ENCODE measurements around the gene MDFI. TPM values are rescaled to one million over a fixed set of nuclear protein-coding genes. Genes with fewer than 3 reads are reported as not detected.

Gene MDFI
- polyA plus RNA-seq, 2 of the 4 experiments (the other 2 are of a cell fraction) = 0.06 to 0.30 TPM

GRCh38 chr6:41687501-41688175 is 49.4 kb downstream of the MDFI start:
- FAIRE-seq = no peak
- H3K9me3 ChIP-seq = no peaks in the 10 kb centered on the region
- POLR2A ChIA-PET = no interaction called here
- no peak for ATAC-seq
- H3K4me3 ChIP-seq = no peak overlapping the region
- H3K4me2 ChIP-seq = no peak overlapping the region
- WGBS (ENCODE audit: missing lambda C conversion rate) = 67% methylated on average over 9 of the region's 9 CpGs
- DNase-seq (ENCODE audit: low read depth in 1 of 2, low spot score in 1 of 2) = no peak
- H3K4me1 ChIP-seq = peaks cover 4% of the 10 kb centered on the region; the same call in 1 of the 3 replicates
- TF ChIP-seq SREBF2 (IDR thresholded peaks at IDR 0.05) (no peak), REST (IDR thresholded peaks at IDR 0.05) (no peak), KDM5A (IDR thresholded peaks at IDR 0.05) (no peak), MYC (IDR thresholded peaks at IDR 0.05; ENCODE audit: borderline replicate concordance, low read length) (no peak), CBX2 (IDR thresholded peaks at IDR 0.05; ENCODE audit: borderline replicate concordance, low read depth) (no peak), CHD4 (IDR thresholded peaks at IDR 0.05; ENCODE audit: borderline replicate concordance) (no peak), RAD21 (conservative IDR thresholded peaks at IDR 0.05 in 1 of 2, IDR thresholded peaks at IDR 0.05 in 1 of 2) (no peak), BCL3 (IDR thresholded peaks at IDR 0.05) (no peak), CEBPB (IDR thresholded peaks at IDR 0.05) (no peak), JUN (IDR thresholded peaks at IDR 0.05) (no peak), HOXB13 (CRISPR knock-in tag; IDR thresholded peaks at IDR 0.05; ENCODE audit: low read depth) (no peak), MAFK (IDR thresholded peaks at IDR 0.05; ENCODE audit: partially characterized antibody) (no peak), CTCF (IDR thresholded peaks at IDR 0.05) (no peak), EP300 (IDR thresholded peaks at IDR 0.05) (no peak), ELK1 (IDR thresholded peaks at IDR 0.05; ENCODE audit: low read depth, low read length) (no peak), ZSCAN20 (CRISPR knock-in tag; IDR thresholded peaks at IDR 0.05) (no peak), RCOR1 (IDR thresholded peaks at IDR 0.05; ENCODE audit: low read depth, low read length) (no peak), ATOH8 (CRISPR knock-in tag; IDR thresholded peaks at IDR 0.05; ENCODE audit: low read depth) (no peak)
- CTCF ChIA-PET = interaction anchor here (1.7 to 11.5 kb wide), 5 partner anchors 17 to 318 kb away, joined by 5 to 214 read pairs (median 66); no protein-coding TSS in a partner anchor
- no peak overlapping the region for H3K27ac ChIP-seq
